Adrenal gland (tissue), 5 donors: Measurements from ENCODE around the gene TFB1M.

Experiments used
- POLR2A ChIP-seq, 2 donors: fragments of 450-650 bp; IDR thresholded peaks; one replicate each; pipeline ENCODE4 v1.6.1; 2017; ENCODE audit warnings: antibody characterized with exemption in 2 of 2, mild to moderate bottlenecking in 2 of 2, moderate library complexity in 1 of 2
- TF ChIP-seq, protein P1 (sequence below), 6 experiments: fragments of 450-650 bp in 4 of 6; fragments of 200-600 bp in 2 of 6; sonication (generic) in 1 of 6; IDR thresholded peaks; 1 replicate in 5 of 6; 2 replicates in 1 of 6; pipeline versions ENCODE4 v1.5.1 to v1.8.0; 2016 to 2021; ENCODE audit warnings: antibody characterized with exemption in 6 of 6, mild to moderate bottlenecking in 2 of 6, moderate library complexity in 1 of 6
- donor health status: DM: no; HTN: no; CAD: no.

DNA sequence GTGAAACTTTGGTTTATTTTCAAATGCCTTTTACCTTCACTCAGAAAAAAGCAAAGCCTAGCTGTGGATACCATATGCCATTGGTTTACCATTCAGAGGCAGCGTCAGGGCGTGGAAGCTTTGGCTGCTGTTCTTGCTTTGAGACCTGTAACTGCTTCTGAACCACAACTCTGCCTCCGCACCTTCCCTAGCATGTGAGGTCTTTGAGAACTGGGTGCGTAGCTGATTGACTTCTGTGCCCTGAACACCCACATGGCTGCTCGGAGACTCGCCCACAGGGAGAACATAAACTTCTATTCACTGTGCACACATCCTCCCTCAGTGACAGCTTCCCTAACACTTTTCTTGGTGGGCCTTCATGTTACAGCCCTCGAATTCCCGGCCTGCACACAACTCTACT, 61.7 kb downstream of the TFB1M start:
- TF ChIP-seq, protein P1, sequence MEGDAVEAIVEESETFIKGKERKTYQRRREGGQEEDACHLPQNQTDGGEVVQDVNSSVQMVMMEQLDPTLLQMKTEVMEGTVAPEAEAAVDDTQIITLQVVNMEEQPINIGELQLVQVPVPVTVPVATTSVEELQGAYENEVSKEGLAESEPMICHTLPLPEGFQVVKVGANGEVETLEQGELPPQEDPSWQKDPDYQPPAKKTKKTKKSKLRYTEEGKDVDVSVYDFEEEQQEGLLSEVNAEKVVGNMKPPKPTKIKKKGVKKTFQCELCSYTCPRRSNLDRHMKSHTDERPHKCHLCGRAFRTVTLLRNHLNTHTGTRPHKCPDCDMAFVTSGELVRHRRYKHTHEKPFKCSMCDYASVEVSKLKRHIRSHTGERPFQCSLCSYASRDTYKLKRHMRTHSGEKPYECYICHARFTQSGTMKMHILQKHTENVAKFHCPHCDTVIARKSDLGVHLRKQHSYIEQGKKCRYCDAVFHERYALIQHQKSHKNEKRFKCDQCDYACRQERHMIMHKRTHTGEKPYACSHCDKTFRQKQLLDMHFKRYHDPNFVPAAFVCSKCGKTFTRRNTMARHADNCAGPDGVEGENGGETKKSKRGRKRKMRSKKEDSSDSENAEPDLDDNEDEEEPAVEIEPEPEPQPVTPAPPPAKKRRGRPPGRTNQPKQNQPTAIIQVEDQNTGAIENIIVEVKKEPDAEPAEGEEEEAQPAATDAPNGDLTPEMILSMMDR (IDR thresholded peaks at IDR 0.05), result no peak
- TF ChIP-seq POLR2A (IDR thresholded peaks at IDR 0.05), result no peak
